HepG2 (cell line): ENCODE measurements around the gene RNF208. TPM values are rescaled to one million over a fixed set of nuclear protein-coding genes. Genes with fewer than 3 reads are reported as not detected.

ENCODE experiments used
- AGO1 ChIP-seq: fragments of 200-400 bp; formaldehyde crosslinking; IDR thresholded peaks from 2 replicates; pipeline ENCODE4 v1.6.1; 2017; ENCODE audit warnings: mild to moderate bottlenecking, low read depth, low read length, moderate library complexity; ENCODE audit not compliant: poor library complexity, severe bottlenecking
- ELF3 ChIP-seq: IDR thresholded peaks from 2 replicates; pipeline ENCODE4 v1.6.1; 2016; ENCODE audit warnings: missing genetic modification reagents, missing compliant biosample characterization
- ETV5 ChIP-seq: IDR thresholded peaks from 2 replicates; pipeline ENCODE4 v1.6.1; 2018; ENCODE audit warnings: missing biosample characterization, missing genetic modification reagents, inconsistent platforms, borderline replicate concordance
- FOXJ3 ChIP-seq: sonication (generic); formaldehyde crosslinking; IDR thresholded peaks from 2 replicates; pipeline ENCODE4 v1.4.0; 2020; ENCODE audit warnings: missing genetic modification reagents, mild to moderate bottlenecking, borderline replicate concordance
- FOXO1 ChIP-seq: sonication (generic); formaldehyde crosslinking; IDR thresholded peaks from 2 replicates; pipeline ENCODE4 v1.4.0; 2020; ENCODE audit warnings: missing genetic modification reagents
- HOXA3 ChIP-seq: sonication (generic); formaldehyde crosslinking; IDR thresholded peaks from 2 replicates; pipeline ENCODE4 v1.5.0; 2020; ENCODE audit warnings: missing genetic modification reagents
- JUNB ChIP-seq: sonication (generic); formaldehyde crosslinking; IDR thresholded peaks from 2 replicates; pipeline ENCODE4 v1.8.0; 2022; ENCODE audit warnings: missing genetic modification reagents, mild to moderate bottlenecking, borderline replicate concordance
- KDM3A ChIP-seq: IDR thresholded peaks from 2 replicates; pipeline ENCODE4 v1.6.1; 2018; ENCODE audit warnings: low read depth, missing compliant biosample characterization
- RAD51 ChIP-seq: fragments of 450-650 bp; IDR thresholded peaks from 2 replicates; pipeline ENCODE4 v1.6.1; 2016; ENCODE audit warnings: borderline replicate concordance
- SALL2 ChIP-seq: sonication (generic); formaldehyde crosslinking; IDR thresholded peaks from 2 replicates; pipeline ENCODE4 v1.8.1; 2023; ENCODE audit warnings: mild to moderate bottlenecking, missing genetic modification reagents, inconsistent platforms
- XBP1 ChIP-seq: sonication (generic); formaldehyde crosslinking; IDR thresholded peaks from 2 replicates; pipeline ENCODE4 v1.5.0; 2020; ENCODE audit warnings: missing genetic modification reagents
- YY1 ChIP-seq: IDR thresholded peaks from 2 replicates; pipeline ENCODE4 v1.6.1; 2011; ENCODE audit warnings: low read length, low read depth, moderate library complexity, mild to moderate bottlenecking; ENCODE audit not compliant: insufficient read depth, insufficient replicate concordance
- ZBTB38 ChIP-seq: sonication (generic); formaldehyde crosslinking; IDR thresholded peaks from 2 replicates; pipeline ENCODE4 v1.5.1; 2020; ENCODE audit warnings: mild to moderate bottlenecking, missing genetic modification reagents
- ZNF546 ChIP-seq: sonication (generic); formaldehyde crosslinking; conservative IDR thresholded peaks from 2 replicates; pipeline ENCODE4 v1.8.1; 2023; ENCODE audit warnings: mild to moderate bottlenecking, missing genetic modification reagents
- ZNF615 ChIP-seq: sonication (generic); formaldehyde crosslinking; IDR thresholded peaks from 2 replicates; pipeline ENCODE4 v1.5.0; 2020; ENCODE audit warnings: mild to moderate bottlenecking, missing genetic modification reagents, borderline replicate concordance
- polyA plus RNA-seq, 8 experiments: library from polyadenylated mRNA; depleted of rRNA in 3 of 8; stranded (reverse) in 7 of 8; unstranded in 1 of 8; fragments of >200 nt; fragmentation: Illumina TruSeq in 4 of 8; extraction: Trizol in 4 of 8; gene quantifications; 2 replicates each; pipeline versions ENCODE4 v1.2.1 to v1.2.3, GENCODE V29; 2011 to 2016; ENCODE audit warnings: low read depth in 4 of 8, missing spikeins in 1 of 8, mixed read lengths in 1 of 8; ENCODE audit not compliant: insufficient read depth in 1 of 8
- total RNA-seq, 5 experiments: library from RNA; depleted of rRNA; stranded (reverse); fragments of >200 nt; fragmentation: Illumina TruSeq; extraction: Trizol; gene quantifications; 2 replicates each; pipeline ENCODE4 v1.2.3, GENCODE V29; 2016; ENCODE audit warnings: low read depth in 1 of 5
- TF ChIP-seq, protein P1 (sequence below): IDR thresholded peaks from 2 replicates; pipeline ENCODE4 v1.6.1; 2016; ENCODE audit warnings: missing compliant biosample characterization, missing genetic modification reagents, borderline replicate concordance
- TF ChIP-seq, protein P2 (sequence below): sonication (generic); formaldehyde crosslinking; IDR thresholded peaks from 2 replicates; pipeline ENCODE4 v1.4.0; 2020; ENCODE audit warnings: low read depth, missing genetic modification reagents
- TF ChIP-seq, protein P3 (sequence below): fragments of 450-650 bp; IDR thresholded peaks from 2 replicates; pipeline ENCODE4 v1.6.1; 2016
- TF ChIP-seq, protein P4 (sequence below): sonication (generic); formaldehyde crosslinking; IDR thresholded peaks from 2 replicates; pipeline ENCODE4 v1.5.1; 2020; ENCODE audit warnings: mild to moderate bottlenecking, missing genetic modification reagents

Gene RNF208
- total and polyA plus RNA-seq, 2 of the 13 experiments (the other 11 are each of a cell fraction or from before 2014, with no cell fraction given), result 1.6 to 2.1 TPM

DNA sequence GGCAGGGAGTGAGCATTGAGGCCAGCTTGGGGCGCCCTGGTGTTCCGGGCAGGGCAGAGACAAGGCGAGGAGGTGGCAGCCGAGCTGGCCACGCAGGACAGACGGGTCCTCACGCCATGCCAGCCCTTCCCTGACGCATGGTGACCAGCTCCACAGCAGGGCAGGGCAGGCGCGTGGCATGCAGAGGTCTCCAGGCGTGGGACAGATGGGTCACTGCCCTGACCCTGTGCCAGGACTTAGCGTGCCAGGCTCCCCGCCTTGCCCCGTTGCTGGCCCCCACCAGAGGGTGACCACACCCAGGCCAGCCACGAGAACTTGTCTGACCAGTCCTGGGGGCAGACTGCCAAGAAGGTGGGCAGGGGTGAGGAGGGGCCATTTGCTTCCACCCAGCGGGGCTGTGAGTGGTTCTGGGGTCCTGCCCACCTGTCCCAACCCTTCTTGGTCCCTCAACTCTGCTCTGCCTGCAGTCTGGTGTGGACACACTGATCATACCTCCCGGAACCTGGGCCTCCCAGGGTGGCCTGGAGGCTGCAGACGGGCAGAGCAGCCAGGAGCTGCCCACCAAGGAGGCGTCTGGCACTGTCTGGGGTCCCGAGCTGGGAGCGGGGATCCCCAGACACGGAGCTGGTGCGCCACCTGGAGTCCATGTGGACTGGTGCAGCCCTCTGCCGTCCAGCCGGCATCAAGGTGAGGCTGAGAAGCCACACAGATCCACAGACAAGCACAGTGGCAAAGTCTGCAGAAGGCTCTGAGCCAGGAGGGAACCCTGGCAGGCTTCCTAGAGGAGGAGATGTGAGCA, 5.2 kb upstream of the RNF208 start, which contains the start of gene RNF224 (continued):
- TF ChIP-seq YY1, result peak; percentile 13
- TF ChIP-seq ZNF546 (CRISPR knock-in tag), result no peak
- TF ChIP-seq ELF3 (CRISPR knock-in tag), result peak; percentile 21; the same call in 1 of the 2 replicates
- TF ChIP-seq SALL2 (CRISPR knock-in tag), result peak; percentile 39; the same call in 1 of the 2 replicates
- TF ChIP-seq ZNF615 (CRISPR knock-in tag), result no peak
- TF ChIP-seq KDM3A (CRISPR knock-in tag), result 0 out of 2 replicates have a peak, but pooled peaks have one; percentile 20
- TF ChIP-seq, protein P1, sequence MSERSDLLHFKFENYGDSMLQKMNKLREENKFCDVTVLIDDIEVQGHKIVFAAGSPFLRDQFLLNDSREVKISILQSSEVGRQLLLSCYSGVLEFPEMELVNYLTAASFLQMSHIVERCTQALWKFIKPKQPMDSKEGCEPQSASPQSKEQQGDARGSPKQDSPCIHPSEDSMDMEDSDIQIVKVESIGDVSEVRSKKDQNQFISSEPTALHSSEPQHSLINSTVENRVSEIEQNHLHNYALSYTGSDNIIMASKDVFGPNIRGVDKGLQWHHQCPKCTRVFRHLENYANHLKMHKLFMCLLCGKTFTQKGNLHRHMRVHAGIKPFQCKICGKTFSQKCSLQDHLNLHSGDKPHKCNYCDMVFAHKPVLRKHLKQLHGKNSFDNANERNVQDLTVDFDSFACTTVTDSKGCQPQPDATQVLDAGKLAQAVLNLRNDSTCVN (CRISPR knock-in tag), result no peak
- TF ChIP-seq FOXJ3 (CRISPR knock-in tag), result no peak
- 0 out of 2 replicates have a peak, but pooled peaks have one; percentile 17 for TF ChIP-seq ZBTB38 (CRISPR knock-in tag)
- no peak for TF ChIP-seq XBP1
- TF ChIP-seq, protein P2, sequence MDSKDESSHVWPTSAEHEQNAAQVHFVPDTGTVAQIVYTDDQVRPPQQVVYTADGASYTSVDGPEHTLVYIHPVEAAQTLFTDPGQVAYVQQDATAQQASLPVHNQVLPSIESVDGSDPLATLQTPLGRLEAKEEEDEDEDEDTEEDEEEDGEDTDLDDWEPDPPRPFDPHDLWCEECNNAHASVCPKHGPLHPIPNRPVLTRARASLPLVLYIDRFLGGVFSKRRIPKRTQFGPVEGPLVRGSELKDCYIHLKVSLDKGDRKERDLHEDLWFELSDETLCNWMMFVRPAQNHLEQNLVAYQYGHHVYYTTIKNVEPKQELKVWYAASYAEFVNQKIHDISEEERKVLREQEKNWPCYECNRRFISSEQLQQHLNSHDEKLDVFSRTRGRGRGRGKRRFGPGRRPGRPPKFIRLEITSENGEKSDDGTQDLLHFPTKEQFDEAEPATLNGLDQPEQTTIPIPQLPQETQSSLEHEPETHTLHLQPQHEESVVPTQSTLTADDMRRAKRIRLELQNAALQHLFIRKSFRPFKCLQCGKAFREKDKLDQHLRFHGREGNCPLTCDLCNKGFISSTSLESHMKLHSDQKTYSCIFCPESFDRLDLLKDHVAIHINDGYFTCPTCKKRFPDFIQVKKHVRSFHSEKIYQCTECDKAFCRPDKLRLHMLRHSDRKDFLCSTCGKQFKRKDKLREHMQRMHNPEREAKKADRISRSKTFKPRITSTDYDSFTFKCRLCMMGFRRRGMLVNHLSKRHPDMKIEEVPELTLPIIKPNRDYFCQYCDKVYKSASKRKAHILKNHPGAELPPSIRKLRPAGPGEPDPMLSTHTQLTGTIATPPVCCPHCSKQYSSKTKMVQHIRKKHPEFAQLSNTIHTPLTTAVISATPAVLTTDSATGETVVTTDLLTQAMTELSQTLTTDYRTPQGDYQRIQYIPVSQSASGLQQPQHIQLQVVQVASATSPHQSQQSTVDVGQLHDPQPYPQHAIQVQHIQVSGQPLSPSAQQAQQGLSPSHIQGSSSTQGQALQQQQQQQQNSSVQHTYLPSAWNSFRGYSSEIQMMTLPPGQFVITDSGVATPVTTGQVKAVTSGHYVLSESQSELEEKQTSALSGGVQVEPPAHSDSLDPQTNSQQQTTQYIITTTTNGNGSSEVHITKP (CRISPR knock-in tag), result no peak
- TF ChIP-seq FOXO1 (CRISPR knock-in tag), result peak; percentile 29; the same call in 1 of the 2 replicates
- TF ChIP-seq, protein P3, sequence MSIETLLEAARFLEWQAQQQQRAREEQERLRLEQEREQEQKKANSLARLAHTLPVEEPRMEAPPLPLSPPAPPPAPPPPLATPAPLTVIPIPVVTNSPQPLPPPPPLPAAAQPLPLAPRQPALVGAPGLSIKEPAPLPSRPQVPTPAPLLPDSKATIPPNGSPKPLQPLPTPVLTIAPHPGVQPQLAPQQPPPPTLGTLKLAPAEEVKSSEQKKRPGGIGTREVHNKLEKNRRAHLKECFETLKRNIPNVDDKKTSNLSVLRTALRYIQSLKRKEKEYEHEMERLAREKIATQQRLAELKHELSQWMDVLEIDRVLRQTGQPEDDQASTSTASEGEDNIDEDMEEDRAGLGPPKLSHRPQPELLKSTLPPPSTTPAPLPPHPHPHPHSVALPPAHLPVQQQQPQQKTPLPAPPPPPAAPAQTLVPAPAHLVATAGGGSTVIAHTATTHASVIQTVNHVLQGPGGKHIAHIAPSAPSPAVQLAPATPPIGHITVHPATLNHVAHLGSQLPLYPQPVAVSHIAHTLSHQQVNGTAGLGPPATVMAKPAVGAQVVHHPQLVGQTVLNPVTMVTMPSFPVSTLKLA, result 0 out of 2 replicates have a peak, but pooled peaks have one; percentile 25
- TF ChIP-seq RAD51, result no peak
- TF ChIP-seq AGO1, result peak; percentile 93
- no peak for TF ChIP-seq JUNB
- TF ChIP-seq, protein P4, sequence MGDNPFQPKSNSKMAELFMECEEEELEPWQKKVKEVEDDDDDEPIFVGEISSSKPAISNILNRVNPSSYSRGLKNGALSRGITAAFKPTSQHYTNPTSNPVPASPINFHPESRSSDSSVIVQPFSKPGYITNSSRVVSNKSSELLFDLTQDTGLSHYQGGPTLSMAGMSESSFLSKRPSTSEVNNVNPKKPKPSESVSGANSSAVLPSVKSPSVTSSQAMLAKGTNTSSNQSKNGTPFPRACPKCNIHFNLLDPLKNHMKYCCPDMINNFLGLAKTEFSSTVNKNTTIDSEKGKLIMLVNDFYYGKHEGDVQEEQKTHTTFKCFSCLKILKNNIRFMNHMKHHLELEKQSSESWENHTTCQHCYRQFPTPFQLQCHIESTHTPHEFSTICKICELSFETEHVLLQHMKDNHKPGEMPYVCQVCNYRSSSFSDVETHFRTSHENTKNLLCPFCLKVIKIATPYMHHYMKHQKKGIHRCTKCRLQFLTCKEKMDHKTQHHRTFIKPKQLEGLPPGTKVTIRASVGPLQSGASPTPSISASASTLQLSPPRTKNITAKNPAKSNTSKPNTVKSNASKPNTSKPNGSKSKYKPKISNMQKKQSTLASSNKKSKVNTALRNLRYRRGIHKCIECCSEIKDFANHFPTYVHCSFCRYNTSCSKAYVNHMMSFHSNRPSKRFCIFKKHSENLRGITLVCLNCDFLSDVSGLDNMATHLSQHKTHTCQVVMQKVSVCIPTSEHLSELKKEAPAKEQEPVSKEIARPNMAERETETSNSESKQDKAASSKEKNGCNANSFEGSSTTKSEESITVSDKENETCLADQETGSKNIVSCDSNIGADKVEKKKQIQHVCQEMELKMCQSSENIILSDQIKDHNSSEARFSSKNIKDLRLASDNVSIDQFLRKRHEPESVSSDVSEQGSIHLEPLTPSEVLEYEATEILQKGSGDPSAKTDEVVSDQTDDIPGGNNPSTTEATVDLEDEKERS (CRISPR knock-in tag), result no peak
- peak; percentile 2; the same call in 1 of the 2 replicates for TF ChIP-seq ETV5 (CRISPR knock-in tag)
- TF ChIP-seq HOXA3 (CRISPR knock-in tag), result 0 out of 2 replicates have a peak, but pooled peaks have one; percentile 25
